GM12892 (cell line): Measurements from ENCODE around the gene DCLK1.

ENCODE experiments used
- DNase-seq: peaks from one replicate; pipeline ENCODE4 v3.0.0; 2011; ENCODE audit not compliant: insufficient read length
- FAIRE-seq: peaks from 2 replicates; lab custom pipeline; 2011; peaks lifted over from hg19 to GRCh38; lab: Jason Lieb, UNC
- POLR2A ChIP-seq: IDR thresholded peaks from 2 replicates; pipeline ENCODE4 v1.6.1; 2011; ENCODE audit warnings: low read depth, low read length, control low read depth
- POLR2AphosphoS5 ChIP-seq: IDR thresholded peaks from 2 replicates; pipeline ENCODE4 v1.6.1; 2011; ENCODE audit warnings: low read depth, low read length, control low read depth
- TAF1 ChIP-seq: IDR thresholded peaks from 2 replicates; pipeline ENCODE4 v1.6.1; 2011; ENCODE audit warnings: low read depth, mild to moderate bottlenecking, control low read depth, low read length, borderline replicate concordance

The DCLK1 gene

DNA sequence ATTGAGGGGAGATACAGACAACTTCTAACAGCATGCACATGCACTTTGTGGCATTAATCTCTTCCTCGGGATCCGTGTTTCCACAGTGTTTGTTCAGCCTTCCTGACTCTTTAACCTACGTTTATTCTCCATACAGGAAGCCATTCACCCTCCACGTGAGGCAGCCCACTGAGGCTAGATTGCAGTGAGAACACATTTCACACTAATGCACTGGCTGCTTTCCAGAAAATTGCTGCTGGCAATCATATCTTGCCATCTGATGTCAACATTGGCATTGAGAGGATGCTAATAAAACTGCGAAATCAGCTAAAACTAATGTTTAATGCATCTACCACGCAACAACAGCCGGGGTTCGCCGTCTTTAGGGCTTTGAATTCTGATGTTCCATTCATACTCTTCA, 30.0 kb downstream of the DCLK1 start:
- TF ChIP-seq TAF1 (no peak), POLR2AphosphoS5 (no peak), POLR2A (no peak)
- FAIRE-seq = no peak

GRCh38 chr13:36098080-36098479, 33.1 kb downstream of the DCLK1 start:
- no peak for DNase-seq
- TF ChIP-seq TAF1 (no peak), POLR2AphosphoS5 (no peak), POLR2A (no peak)
- FAIRE-seq = no peak

More for the DNA sequence above, 30.0 kb downstream of the DCLK1 start:
- DNase-seq = no peak

GRCh38 chr13:36096461-36097416, 34.4 kb downstream of the DCLK1 start:
- DNase-seq (no peak), FAIRE-seq (no peak)
- no peak for TF ChIP-seq POLR2AphosphoS5
- TF ChIP-seq TAF1 = no peak
- no peak for TF ChIP-seq POLR2A

GRCh38 chr13:36094478-36094877, 36.7 kb downstream of the DCLK1 start:
- DNase-seq (no peak), FAIRE-seq (no peak)
- TF ChIP-seq TAF1 (no peak), POLR2A (no peak), POLR2AphosphoS5 (no peak)

DNA sequence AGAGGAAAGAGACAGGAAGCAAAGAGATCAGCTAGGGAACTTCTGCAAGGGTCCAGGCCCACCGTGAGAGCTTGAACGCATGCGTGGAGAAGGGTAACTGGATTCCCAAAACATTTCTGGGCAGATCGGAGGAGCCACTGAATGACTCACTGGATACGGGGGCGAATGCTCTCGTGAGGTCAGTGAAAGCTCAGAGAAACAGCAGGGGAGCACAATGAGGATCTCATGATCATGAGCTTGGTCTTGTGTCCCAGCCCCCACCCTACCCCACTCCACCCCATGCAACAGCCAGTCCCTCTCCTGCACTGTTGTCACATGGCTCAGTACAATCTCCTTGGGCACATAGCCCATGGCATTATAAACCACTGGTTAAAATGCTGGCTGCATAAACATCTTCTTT, 40.6 kb downstream of the DCLK1 start:
- TF ChIP-seq POLR2AphosphoS5 (no peak), TAF1 (no peak), POLR2A (no peak)
- DNase-seq (no peak), FAIRE-seq (no peak)

DNA sequence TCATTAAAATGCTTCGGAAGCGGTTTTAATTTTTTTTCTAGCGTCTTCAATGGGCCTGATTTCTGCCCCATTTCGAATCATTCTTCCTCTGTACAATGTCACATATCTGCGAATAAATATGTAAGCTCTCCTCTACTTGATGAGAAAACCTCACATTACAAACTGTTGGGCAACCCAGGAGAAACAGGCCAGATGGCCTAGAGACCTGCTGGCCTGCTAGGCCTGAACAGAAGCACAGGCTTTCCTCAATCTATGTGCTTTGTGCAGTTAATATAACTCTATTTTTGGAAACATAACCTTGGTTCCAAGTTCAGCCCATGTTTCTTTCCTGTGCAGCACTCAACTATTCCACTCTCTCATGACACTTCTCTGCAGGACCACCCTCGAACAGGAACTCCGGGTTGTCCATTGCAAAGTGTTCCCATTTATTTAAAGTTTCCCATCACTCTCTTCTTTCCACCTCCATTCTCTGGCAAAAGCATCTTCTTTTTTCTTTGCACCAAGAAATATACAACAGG, 42.0 kb downstream of the DCLK1 start:
- FAIRE-seq = no peak
- TF ChIP-seq TAF1 (no peak), POLR2AphosphoS5 (no peak), POLR2A (no peak)
- DNase-seq = no peak

DNA sequence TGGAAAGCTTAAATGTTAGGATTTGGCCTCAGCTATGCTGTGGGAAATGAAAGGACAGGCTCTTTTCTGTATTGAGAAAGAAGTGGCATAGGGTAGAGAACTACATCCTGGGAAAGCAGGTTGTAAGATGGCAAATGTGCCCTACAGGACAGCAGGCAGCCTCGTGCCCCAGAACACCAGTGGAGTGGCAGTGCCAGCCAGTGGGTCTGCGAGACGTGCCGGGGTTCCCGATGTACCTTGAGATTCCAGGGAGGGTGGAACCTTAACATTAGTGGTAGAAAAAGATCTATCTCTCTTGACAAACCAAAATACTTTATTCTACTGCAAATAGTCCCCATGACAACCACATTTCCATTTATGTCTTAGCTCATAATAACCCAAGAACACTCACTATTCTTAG, 42.7 kb downstream of the DCLK1 start:
- TF ChIP-seq TAF1 = no peak
- TF ChIP-seq POLR2A = no peak
- TF ChIP-seq POLR2AphosphoS5 = no peak
- FAIRE-seq = no peak

DNA sequence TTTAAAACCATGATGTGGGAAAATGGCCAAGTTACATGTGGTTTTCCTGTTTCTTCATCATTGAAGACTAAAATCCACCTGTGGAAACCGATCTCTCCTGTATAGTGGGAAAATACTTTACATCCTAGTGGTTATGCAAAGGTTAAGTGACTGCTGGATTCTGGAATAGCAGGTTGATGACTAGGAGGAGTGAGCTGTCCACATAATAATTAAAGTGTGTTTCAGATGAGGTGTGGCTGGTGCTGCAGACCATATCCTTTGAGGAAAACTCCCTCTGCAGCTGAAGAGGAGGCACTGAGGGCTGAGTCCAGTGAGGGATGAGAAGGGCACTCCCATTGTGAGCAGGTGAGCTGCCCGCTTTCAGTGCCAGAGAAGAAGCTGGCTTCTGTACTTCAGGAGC, 43.2 kb downstream of the DCLK1 start:
- DNase-seq (no peak), FAIRE-seq (no peak)
- no peak for TF ChIP-seq POLR2AphosphoS5
- no peak for TF ChIP-seq POLR2A
- no peak for TF ChIP-seq TAF1

More for the DNA sequence above, 42.7 kb downstream of the DCLK1 start:
- no peak for DNase-seq

DNA sequence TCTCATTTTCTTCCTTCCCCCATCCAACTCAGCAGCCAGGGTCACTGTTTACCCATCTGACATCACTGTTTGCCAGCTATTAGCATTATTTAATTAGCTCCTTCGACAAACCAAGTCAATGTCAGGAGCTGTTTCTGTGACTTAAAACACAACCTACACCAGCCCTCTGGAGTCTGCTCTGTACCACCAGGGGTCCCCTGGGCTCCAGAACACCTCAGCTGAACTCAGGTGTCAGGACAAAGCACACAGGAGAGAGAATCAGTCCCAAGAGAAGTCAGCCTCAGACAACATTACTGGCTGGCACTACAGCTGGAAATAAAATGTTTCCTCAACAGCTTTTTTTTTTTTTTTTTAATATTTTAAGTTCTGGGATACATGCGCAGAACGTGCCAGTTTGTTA, 45.1 kb downstream of the DCLK1 start:
- DNase-seq = no peak
- no peak for TF ChIP-seq POLR2A
- TF ChIP-seq POLR2AphosphoS5 = no peak
- no peak for TF ChIP-seq TAF1
- no peak for FAIRE-seq

GRCh38 chr13:36084131-36084530, 47.1 kb downstream of the DCLK1 start:
- no peak for DNase-seq
- FAIRE-seq = no peak

GRCh38 chr13:36082806-36083205, 48.4 kb downstream of the DCLK1 start:
- DNase-seq (no peak), FAIRE-seq (no peak)
- TF ChIP-seq POLR2AphosphoS5 (no peak), POLR2A (no peak), TAF1 (no peak)

More at GRCh38 chr13:36084131-36084530, 47.1 kb downstream of the DCLK1 start:
- TF ChIP-seq TAF1 = no peak
- no peak for TF ChIP-seq POLR2A
- no peak for TF ChIP-seq POLR2AphosphoS5
